Measurements from ENCODE around the gene RPS21. TPM values are rescaled to one million over a fixed set of nuclear protein-coding genes. Genes with fewer than 3 reads are reported as not detected.

Gene RPS21
- total and polyA plus RNA-seq, 2 of the 13 experiments (the other 11 are each of a cell fraction or from before 2014, with no cell fraction given): 2,647 to 11,063 TPM

- Histone ChIP-seq H3K27me3 (ENCODE audit: control insufficient read depth in 1 of 2, insufficient read depth in 2 of 2, low read length in 2 of 2) (peaks cover 29 to 97% of the 10 kb centered on the region in 2 experiments), H4K20me1 (ENCODE audit: insufficient read depth, low read length) (peaks cover 16% of the 10 kb centered on the region; the same call in 1 of the 2 replicates), H3K27ac (ENCODE audit: extremely low read length, insufficient read depth, low read length) (no peak overlapping the region), H3K36me3 (replicated peaks in 1 of 2; ENCODE audit: control insufficient read depth in 1 of 2, insufficient read depth in 2 of 2, low read length in 2 of 2) (no peaks in the 10 kb centered on the region), H3K4me2 (ENCODE audit: low read depth, low read length) (no peak overlapping the region), H3K9me3 (ENCODE audit: low read length) (no peaks in the 10 kb centered on the region), H3K79me2 (ENCODE audit: insufficient read depth, low read length) (no peaks in the 10 kb centered on the region), H3K4me3 (replicated peaks in 1 of 3; ENCODE audit: insufficient read depth in 1 of 3, low read depth in 2 of 3, low read length in 3 of 3) (no peak overlapping the region), H3K4me1 (ENCODE audit: insufficient read depth, low read length) (peaks cover 40% of the 10 kb centered on the region), H2AFZ (ENCODE audit: low read length) (no peak overlapping the region), H3K9ac (ENCODE audit: insufficient read depth, low read depth, low read length) (no peak overlapping the region)
- DNase-seq (ENCODE audit: low spot score): no peak
- POLR2A ChIA-PET: no interaction called here
- TF ChIP-seq ZNF160 (CRISPR knock-in tag; IDR thresholded peaks at IDR 0.05) (no peak), SSRP1 (CRISPR knock-in tag; IDR thresholded peaks at IDR 0.05) (no peak), CREB1 (IDR thresholded peaks at IDR 0.05) (0 out of 2 replicates have a peak, but pooled peaks have one; percentile 11), CREB1 (CRISPR knock-in tag; IDR thresholded peaks at IDR 0.05) (no peak), HOXD1 (CRISPR knock-in tag; IDR thresholded peaks at IDR 0.05) (no peak), ARNT2 (CRISPR knock-in tag; IDR thresholded peaks at IDR 0.05; ENCODE audit: low read depth) (no peak), ZNF672 (CRISPR knock-in tag; IDR thresholded peaks at IDR 0.05) (no peak), ATF2 (CRISPR knock-in tag; IDR thresholded peaks at IDR 0.05) (no peak)
- TF ChIP-seq, protein P1, sequence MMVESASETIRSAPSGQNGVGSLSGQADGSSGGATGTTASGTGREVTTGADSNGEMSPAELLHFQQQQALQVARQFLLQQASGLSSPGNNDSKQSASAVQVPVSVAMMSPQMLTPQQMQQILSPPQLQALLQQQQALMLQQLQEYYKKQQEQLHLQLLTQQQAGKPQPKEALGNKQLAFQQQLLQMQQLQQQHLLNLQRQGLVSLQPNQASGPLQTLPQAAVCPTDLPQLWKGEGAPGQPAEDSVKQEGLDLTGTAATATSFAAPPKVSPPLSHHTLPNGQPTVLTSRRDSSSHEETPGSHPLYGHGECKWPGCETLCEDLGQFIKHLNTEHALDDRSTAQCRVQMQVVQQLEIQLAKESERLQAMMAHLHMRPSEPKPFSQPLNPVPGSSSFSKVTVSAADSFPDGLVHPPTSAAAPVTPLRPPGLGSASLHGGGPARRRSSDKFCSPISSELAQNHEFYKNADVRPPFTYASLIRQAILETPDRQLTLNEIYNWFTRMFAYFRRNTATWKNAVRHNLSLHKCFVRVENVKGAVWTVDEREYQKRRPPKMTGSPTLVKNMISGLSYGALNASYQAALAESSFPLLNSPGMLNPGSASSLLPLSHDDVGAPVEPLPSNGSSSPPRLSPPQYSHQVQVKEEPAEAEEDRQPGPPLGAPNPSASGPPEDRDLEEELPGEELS (CRISPR knock-in tag; IDR thresholded peaks at IDR 0.05): no peak
- BruUV-seq (replicated peaks): no TSS peak
- intact Hi-C loops (cut with micrococcal nuclease; ENCODE audit: unreplicated experiment) (no loop called here), in situ Hi-C loops (cut with HindIII; ENCODE audit: extremely low pct_ligation_motif_present, low pct_unique_long_range_greater_than_20kb) (no loop called here)
- FAIRE-seq: no peak
- ATAC-seq: no peak
- WGBS (ENCODE audit: low lambda C conversion rate): 52% methylated on average over 32 of the region's 32 CpGs
- CTCF ChIA-PET (ENCODE audit: low intra/inter-chr PET ratio, low total read pairs): no interaction called here
Observed at GRCh38 chr20:62433658-62434497, 47.0 kb downstream of the RPS21 start.

Data from HepG2 (cell line).